BLaER1 treated with 17β-estradiol and CSF1 and Interleukin-3, amounts not matched to agents 10 nM and 100 nM (cell line): ENCODE results near the gene PDGFD.

Experiments
- H3K27ac ChIP-seq, 11 experiments: shearing (Covaris generic); formaldehyde crosslinking; 2 replicates each; pipeline ENCODE4 v1.8.1; 2022
- H3K27me3 ChIP-seq, 11 experiments: shearing (Covaris generic); formaldehyde crosslinking; 2 replicates each; pipeline ENCODE4 v1.8.1; 2022
- H3K36me3 ChIP-seq, 11 experiments: shearing (Covaris generic); formaldehyde crosslinking; 2 replicates each; pipeline ENCODE4 v1.8.1; 2022
- H3K4me1 ChIP-seq, 10 experiments: shearing (Covaris generic); formaldehyde crosslinking; 2 replicates each; pipeline ENCODE4 v1.8.1; 2022
- H3K4me2 ChIP-seq, 11 experiments: shearing (Covaris generic); formaldehyde crosslinking; 2 replicates each; pipeline ENCODE4 v1.8.1; 2022
- H3K4me3 ChIP-seq, 10 experiments: shearing (Covaris generic); formaldehyde crosslinking; 2 replicates each; pipeline ENCODE4 v1.8.1; 2022
- H3K9ac ChIP-seq, 11 experiments: shearing (Covaris generic); formaldehyde crosslinking; 2 replicates each; pipeline ENCODE4 v1.8.1; 2022
- H3K9me3 ChIP-seq, 11 experiments: shearing (Covaris generic); formaldehyde crosslinking; replicated peaks in 1 of 11; 2 replicates each; pipeline ENCODE4 v1.8.1; 2022
- H4K20me1 ChIP-seq, 11 experiments: shearing (Covaris generic); formaldehyde crosslinking; 2 replicates each; pipeline ENCODE4 v1.8.1; 2022
- Cebpa-rat ChIP-seq, 11 experiments: shearing (Covaris generic); IDR thresholded peaks; 2 replicates each; pipeline ENCODE4 v1.8.1; 2022

The PDGFD gene

GRCh38 chr11:103935219-103935618 lies 228.7 kb downstream of the PDGFD start:
- no peaks in the 10 kb centered on the region for H4K20me1 ChIP-seq
- H3K27me3 ChIP-seq, result no peaks in the 10 kb centered on the region
- no peak overlapping the region for H3K4me3 ChIP-seq
- no peak overlapping the region for H3K4me2 ChIP-seq
- H3K9ac ChIP-seq, result no peak overlapping the region
- no peaks in the 10 kb centered on the region for H3K4me1 ChIP-seq
- H3K27ac ChIP-seq, result no peak overlapping the region
- H3K9me3 ChIP-seq, result no peaks in the 10 kb centered on the region
- TF ChIP-seq Cebpa-rat (IDR thresholded peaks at IDR 0.05), result no peak
- no peaks in the 10 kb centered on the region for H3K36me3 ChIP-seq

- Histone ChIP-seq H3K9ac (no peak overlapping the region), H4K20me1 (no peaks in the 10 kb centered on the region), H3K4me2 (no peak overlapping the region), H3K27ac (no peak overlapping the region), H3K9me3 (no peaks in the 10 kb centered on the region), H3K4me3 (no peak overlapping the region), H3K27me3 (no peaks in the 10 kb centered on the region), H3K4me1 (no peaks in the 10 kb centered on the region), H3K36me3 (no peaks in the 10 kb centered on the region)
- TF ChIP-seq Cebpa-rat (IDR thresholded peaks at IDR 0.05), result no peak
Measured at GRCh38 chr11:103929170-103929903, 234.6 kb downstream of the PDGFD start.

GRCh38 chr11:103928802-103929161 lies 235.2 kb downstream of the PDGFD start:
- no peak overlapping the region for H3K4me3 ChIP-seq
- no peak overlapping the region for H3K27ac ChIP-seq

GRCh38 chr11:103928040-103928801 lies 235.7 kb downstream of the PDGFD start:
- H3K9me3 ChIP-seq, result no peaks in the 10 kb centered on the region
- no peaks in the 10 kb centered on the region for H3K4me1 ChIP-seq
- no peak overlapping the region for H3K9ac ChIP-seq
- no peak for TF ChIP-seq Cebpa-rat (IDR thresholded peaks at IDR 0.05)
- H3K4me3 ChIP-seq, result no peak overlapping the region
- H4K20me1 ChIP-seq, result no peaks in the 10 kb centered on the region
- no peaks in the 10 kb centered on the region for H3K36me3 ChIP-seq
- no peak overlapping the region for H3K27ac ChIP-seq
- H3K4me2 ChIP-seq, result no peak overlapping the region
- H3K27me3 ChIP-seq, result no peaks in the 10 kb centered on the region

More at GRCh38 chr11:103928802-103929161, 235.2 kb downstream of the PDGFD start:
- H3K9me3 ChIP-seq, result no peaks in the 10 kb centered on the region
- no peak overlapping the region for H3K9ac ChIP-seq
- H3K4me2 ChIP-seq, result no peak overlapping the region
- H3K27me3 ChIP-seq, result no peaks in the 10 kb centered on the region
- no peaks in the 10 kb centered on the region for H3K36me3 ChIP-seq
- H4K20me1 ChIP-seq, result no peaks in the 10 kb centered on the region
- no peaks in the 10 kb centered on the region for H3K4me1 ChIP-seq
- no peak for TF ChIP-seq Cebpa-rat (IDR thresholded peaks at IDR 0.05)

- no peak overlapping the region for H3K4me3 ChIP-seq
- no peak for TF ChIP-seq Cebpa-rat (IDR thresholded peaks at IDR 0.05)
- H3K4me2 ChIP-seq, result no peak overlapping the region
Measured at GRCh38 chr11:103927535-103927934, 236.4 kb downstream of the PDGFD start.

GRCh38 chr11:103926990-103927389 lies 237.0 kb downstream of the PDGFD start:
- no peak for TF ChIP-seq Cebpa-rat (IDR thresholded peaks at IDR 0.05)
- no peak overlapping the region for H3K4me2 ChIP-seq

More at GRCh38 chr11:103927535-103927934, 236.4 kb downstream of the PDGFD start:
- Histone ChIP-seq H3K36me3 (no peaks in the 10 kb centered on the region), H3K4me1 (no peaks in the 10 kb centered on the region), H3K27me3 (no peaks in the 10 kb centered on the region), H3K27ac (no peak overlapping the region), H3K9ac (no peak overlapping the region), H4K20me1 (no peaks in the 10 kb centered on the region), H3K9me3 (no peaks in the 10 kb centered on the region)

GRCh38 chr11:103924166-103925013 lies 239.6 kb downstream of the PDGFD start:
- H3K4me1 ChIP-seq, result peaks cover 0 to 3% (median 0%) of the 10 kb centered on the region in 10 experiments; a peak in 1 of 20 replicates
- H3K27ac ChIP-seq, result no peak overlapping the region
- H3K27me3 ChIP-seq, result no peaks in the 10 kb centered on the region
- no peak overlapping the region for H3K4me2 ChIP-seq
- H3K9ac ChIP-seq, result no peak overlapping the region
- H3K9me3 ChIP-seq, result no peaks in the 10 kb centered on the region
- TF ChIP-seq Cebpa-rat (IDR thresholded peaks at IDR 0.05), result no peak
- H3K36me3 ChIP-seq, result no peaks in the 10 kb centered on the region
- H3K4me3 ChIP-seq, result no peak overlapping the region
- H4K20me1 ChIP-seq, result no peaks in the 10 kb centered on the region

More at GRCh38 chr11:103926990-103927389, 237.0 kb downstream of the PDGFD start:
- H3K36me3 ChIP-seq, result no peaks in the 10 kb centered on the region
- H3K27me3 ChIP-seq, result no peaks in the 10 kb centered on the region
- no peak overlapping the region for H3K9ac ChIP-seq
- no peak overlapping the region for H3K4me3 ChIP-seq
- no peaks in the 10 kb centered on the region for H4K20me1 ChIP-seq
- no peak overlapping the region for H3K27ac ChIP-seq
- H3K4me1 ChIP-seq, result peaks cover 0 to under 1% (median 0%) of the 10 kb centered on the region in 10 experiments; a peak in 1 of 20 replicates
- H3K9me3 ChIP-seq, result no peaks in the 10 kb centered on the region

GRCh38 chr11:103923451-103923931 lies 240.5 kb downstream of the PDGFD start:
- H3K9me3 ChIP-seq, result no peaks in the 10 kb centered on the region
- no peaks in the 10 kb centered on the region for H3K36me3 ChIP-seq
- no peaks in the 10 kb centered on the region for H3K27me3 ChIP-seq
- H4K20me1 ChIP-seq, result no peaks in the 10 kb centered on the region
- H3K4me3 ChIP-seq, result no peak overlapping the region
- peaks cover 0 to 3% (median 0%) of the 10 kb centered on the region in 10 experiments; a peak in 1 of 20 replicates for H3K4me1 ChIP-seq
- no peak overlapping the region for H3K27ac ChIP-seq
- TF ChIP-seq Cebpa-rat (IDR thresholded peaks at IDR 0.05), result no peak
- H3K4me2 ChIP-seq, result no peak overlapping the region
- H3K9ac ChIP-seq, result no peak overlapping the region

- H3K36me3 ChIP-seq, result no peaks in the 10 kb centered on the region
- no peak overlapping the region for H3K4me3 ChIP-seq
- TF ChIP-seq Cebpa-rat (IDR thresholded peaks at IDR 0.05), result no peak
- H3K9ac ChIP-seq, result no peak overlapping the region
- H3K4me1 ChIP-seq, result peaks cover 0 to 3% (median 0%) of the 10 kb centered on the region in 10 experiments; a peak in 1 of 20 replicates
- H3K4me2 ChIP-seq, result no peak overlapping the region
- H3K27ac ChIP-seq, result no peak overlapping the region
- H4K20me1 ChIP-seq, result no peaks in the 10 kb centered on the region
- H3K27me3 ChIP-seq, result no peaks in the 10 kb centered on the region
- peaks cover 0 to 1% (median 0%) of the 10 kb centered on the region in 11 experiments; a peak in 1 of 22 replicates for H3K9me3 ChIP-seq
Measured at GRCh38 chr11:103920933-103921332, 243.0 kb downstream of the PDGFD start.
